Activated CD4-positive, alpha-beta memory T cell treated with anti-CD3 and anti-CD28 coated beads, Interleukin-2, amount 10 ng/mL, durations not matched to agents 7 days and 5 days (primary cell): ENCODE measurements around the gene MS4A4A. TPM values are rescaled to one million over a fixed set of nuclear protein-coding genes. Genes with fewer than 3 reads are reported as not detected.

Experiments
- CTCF ChIA-PET: fragments of 350-600 bp; sonication (Branson Sonifier 250); formaldehyde crosslinking; loops from one replicate; lab custom pipeline; 2021; ENCODE audit warnings: antibody characterized with exemption, inconsistent platforms; lab: Charles Lee
- POLR2A ChIA-PET: fragments of 350-600 bp; sonication (Branson Sonifier 250); formaldehyde crosslinking; loops from one replicate; lab custom pipeline; 2021; ENCODE audit warnings: antibody characterized with exemption; lab: Charles Lee
- DNase-seq: peaks from one replicate; pipeline ENCODE4 v3.0.0-alpha.2; 2020
- H3K27ac Mint-ChIP-seq: one replicate; pipeline ENCODE4 v1.8.0; 2021; ENCODE audit warnings: mild to moderate bottlenecking, mixed read lengths
- H3K27me3 Mint-ChIP-seq: one replicate; pipeline ENCODE4 v1.8.0; 2021; ENCODE audit warnings: mixed read lengths
- H3K36me3 Mint-ChIP-seq: one replicate; pipeline ENCODE4 v1.8.0; 2021; ENCODE audit warnings: low read depth, mixed read lengths
- H3K4me1 Mint-ChIP-seq: one replicate; pipeline ENCODE4 v1.8.0; 2021; ENCODE audit warnings: mixed read lengths
- H3K4me3 Mint-ChIP-seq: one replicate; pipeline ENCODE4 v1.8.0; 2021; ENCODE audit warnings: mild to moderate bottlenecking, mixed read lengths
- H3K9me3 Mint-ChIP-seq: one replicate; pipeline ENCODE4 v1.8.0; 2021; ENCODE audit warnings: mixed read lengths
- total RNA-seq, 2 experiments: library from RNA; stranded (reverse); gene quantifications; one replicate each; pipeline ENCODE4 v1.2.3, GENCODE V29; 2021

Gene MS4A4A
- total RNA-seq, 2 experiments from 2014 or later, result not detected

- H3K27me3 Mint-ChIP-seq, result peaks cover 20% of the 10 kb centered on the region
- H3K4me1 Mint-ChIP-seq, result peaks cover under 1% of the 10 kb centered on the region
- ChIA-PET POLR2A (no interaction called here), CTCF (interaction anchor here (0.8 to 1.4 kb wide), 4 partner anchors 9 to 274 kb away, joined by 3 to 7 read pairs (median 6); no protein-coding TSS in a partner anchor)
- no peak overlapping the region for H3K4me3 Mint-ChIP-seq
- no peak overlapping the region for H3K27ac Mint-ChIP-seq
- H3K9me3 Mint-ChIP-seq, result no peaks in the 10 kb centered on the region
- no peaks in the 10 kb centered on the region for H3K36me3 Mint-ChIP-seq
- DNase-seq, result no peak
Observed at GRCh38 chr11:60343094-60343704, 62.7 kb downstream of the MS4A4A start.

- Mint-ChIP-seq H3K36me3 (no peaks in the 10 kb centered on the region), H3K27me3 (peaks cover 20% of the 10 kb centered on the region), H3K4me1 (no peaks in the 10 kb centered on the region), H3K9me3 (no peaks in the 10 kb centered on the region), H3K4me3 (no peak overlapping the region), H3K27ac (no peak overlapping the region)
- no peak for DNase-seq
- CTCF ChIA-PET, result interaction anchor here (1.1 to 2.1 kb wide), 5 partner anchors 8 to 139 kb away, joined by 3 to 10 read pairs (median 6); no protein-coding TSS in a partner anchor
- POLR2A ChIA-PET, result no interaction called here
Observed at GRCh38 chr11:60344146-60344545, 63.7 kb downstream of the MS4A4A start.

GRCh38 chr11:60345489-60345888, 65.0 kb downstream of the MS4A4A start:
- no peaks in the 10 kb centered on the region for H3K9me3 Mint-ChIP-seq
- no peak overlapping the region for H3K27ac Mint-ChIP-seq
- peaks cover 15% of the 10 kb centered on the region for H3K27me3 Mint-ChIP-seq
- no peak overlapping the region for H3K4me3 Mint-ChIP-seq
- DNase-seq, result no peak
- ChIA-PET CTCF (interaction anchor here (0.9 to 2.1 kb wide), 6 partner anchors 9 to 52 kb away, joined by 3 to 10 read pairs (median 4); no protein-coding TSS in a partner anchor), POLR2A (no interaction called here)
- no peaks in the 10 kb centered on the region for H3K36me3 Mint-ChIP-seq
- H3K4me1 Mint-ChIP-seq, result no peaks in the 10 kb centered on the region

GRCh38 chr11:60347084-60347797, 66.8 kb downstream of the MS4A4A start:
- Mint-ChIP-seq H3K9me3 (no peaks in the 10 kb centered on the region), H3K27ac (no peak overlapping the region), H3K27me3 (peaks cover 8% of the 10 kb centered on the region), H3K4me3 (no peak overlapping the region), H3K4me1 (no peaks in the 10 kb centered on the region), H3K36me3 (no peaks in the 10 kb centered on the region)
- DNase-seq, result no peak
- ChIA-PET POLR2A (no interaction called here), CTCF (no interaction called here)

- ChIA-PET POLR2A (no interaction called here), CTCF (interaction anchor here (0.7 kb wide), 1 partner anchor 271 kb away, joined by 3 read pairs; no protein-coding TSS in a partner anchor)
- DNase-seq, result no peak
- Mint-ChIP-seq H3K36me3 (no peaks in the 10 kb centered on the region), H3K9me3 (no peaks in the 10 kb centered on the region), H3K27me3 (peaks cover 12% of the 10 kb centered on the region), H3K4me1 (no peaks in the 10 kb centered on the region), H3K27ac (no peak overlapping the region), H3K4me3 (no peak overlapping the region)
Observed at GRCh38 chr11:60348116-60348515, 67.7 kb downstream of the MS4A4A start.

DNA sequence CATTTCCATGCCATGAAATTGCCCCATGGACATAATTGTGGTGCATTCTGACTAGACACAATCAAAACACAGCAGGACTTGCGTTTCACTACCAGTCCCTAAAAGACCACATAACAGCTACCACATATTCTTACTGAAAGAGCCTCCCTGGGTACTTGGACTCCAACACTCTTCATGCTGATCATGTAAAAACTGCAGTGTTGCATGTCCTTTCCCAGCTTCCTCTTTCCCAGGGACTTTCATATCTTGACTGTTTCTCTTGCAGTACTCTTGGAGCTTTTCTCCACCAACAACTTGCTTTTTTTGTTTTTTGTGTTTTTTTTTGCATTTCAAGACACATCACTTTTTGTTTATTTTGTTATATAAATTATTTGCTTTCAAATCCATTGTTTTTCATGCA, 69.5 kb downstream of the MS4A4A start:
- ChIA-PET POLR2A (no interaction called here), CTCF (interaction anchor here (0.8 kb wide), 1 partner anchor 13 kb away, joined by 3 read pairs; no protein-coding TSS in a partner anchor)
- no peak overlapping the region for H3K4me3 Mint-ChIP-seq
- H3K27me3 Mint-ChIP-seq, result peaks cover 12% of the 10 kb centered on the region
- no peaks in the 10 kb centered on the region for H3K4me1 Mint-ChIP-seq
- no peak for DNase-seq
- no peak overlapping the region for H3K27ac Mint-ChIP-seq
- no peaks in the 10 kb centered on the region for H3K9me3 Mint-ChIP-seq
- H3K36me3 Mint-ChIP-seq, result no peaks in the 10 kb centered on the region

- Mint-ChIP-seq H3K36me3 (no peaks in the 10 kb centered on the region), H3K9me3 (no peaks in the 10 kb centered on the region), H3K27me3 (peaks cover 12% of the 10 kb centered on the region), H3K4me3 (no peak overlapping the region), H3K4me1 (no peaks in the 10 kb centered on the region), H3K27ac (no peak overlapping the region)
- ChIA-PET CTCF (no interaction called here), POLR2A (no interaction called here)
- DNase-seq, result no peak
Observed at GRCh38 chr11:60357771-60358170, 77.3 kb downstream of the MS4A4A start.

Other genes with a start within 250 kb of the MS4A4A start
- gene OOSP2, start 240.3 kb upstream of the MS4A4A start, total RNA-seq, result not detected
- not detected for gene MS4A3, start 224.0 kb upstream of the MS4A4A start, total RNA-seq
- not detected for gene MS4A2, start 192.0 kb upstream of the MS4A4A start, total RNA-seq
- not detected for gene MS4A6A, start 97.6 kb upstream of the MS4A4A start, total RNA-seq
- gene MS4A4E, start 37.5 kb upstream of the MS4A4A start, total RNA-seq, result not detected
- not detected for gene MS4A6E, start 46.6 kb downstream of the MS4A4A start, total RNA-seq
- gene MS4A7, start 97.9 kb downstream of the MS4A4A start, total RNA-seq, result not detected
- gene MS4A14, start 115.8 kb downstream of the MS4A4A start, total RNA-seq, result not detected
- gene MS4A5, start 148.9 kb downstream of the MS4A4A start, total RNA-seq, result not detected
- gene MS4A1, start 175.2 kb downstream of the MS4A4A start, total RNA-seq, result not detected
- gene MS4A12, start 212.1 kb downstream of the MS4A4A start, total RNA-seq, result not detected
- not detected for gene MS4A13, start 234.7 kb downstream of the MS4A4A start, total RNA-seq